NCI-H345 treated with DMSO at 0.1 percent for 48 hours (cell line): Measurements from ENCODE around the gene CNTNAP3.
"Not testable (repeated sequence)": the region's sequence is repeated elsewhere in the genome, so short reads cannot be mapped to it uniquely, and the experiment has no call there.

ENCODE experiments used
- DNase-seq: peaks from one replicate; lab custom pipeline; 2025; ENCODE audit not compliant: unreplicated experiment; lab: John Stamatoyannopoulos, UW

CNTNAP3 gene

GRCh38 chr9:39287980-39288379 is at the start of gene CNTNAP3:
Gene CNTNAP3 (minus strand): TSS chr9:39288167. CDS start chr9:39288064, 103 bp downstream.
- not testable (repeated sequence) for DNase-seq

- not testable (repeated sequence) for DNase-seq
Observed at GRCh38 chr9:39279995-39280394, 8.0 kb downstream of the CNTNAP3 start.

- not testable (repeated sequence) for DNase-seq
Observed at GRCh38 chr9:39242513-39242912, 45.5 kb downstream of the CNTNAP3 start.

- DNase-seq: not testable (repeated sequence)
Observed at GRCh38 chr9:39232130-39232991, 55.6 kb downstream of the CNTNAP3 start.

- not testable (repeated sequence) for DNase-seq
Observed at GRCh38 chr9:39215976-39216375, 72.0 kb downstream of the CNTNAP3 start.

GRCh38 chr9:39209773-39210172 is 78.2 kb downstream of the CNTNAP3 start:
- DNase-seq: not testable (repeated sequence)

- DNase-seq: not testable (repeated sequence)
Observed at GRCh38 chr9:39206643-39207042, 81.3 kb downstream of the CNTNAP3 start.

- not testable (repeated sequence) for DNase-seq
Observed at GRCh38 chr9:39205842-39206241, 82.1 kb downstream of the CNTNAP3 start.

GRCh38 chr9:39200412-39200811 is 87.6 kb downstream of the CNTNAP3 start:
- not testable (repeated sequence) for DNase-seq

GRCh38 chr9:39198000-39198709 is 89.8 kb downstream of the CNTNAP3 start:
- not testable (repeated sequence) for DNase-seq

- DNase-seq: not testable (repeated sequence)
Observed at GRCh38 chr9:39171370-39171769, 116.6 kb downstream of the CNTNAP3 start.

GRCh38 chr9:39157714-39158113 is 130.3 kb downstream of the CNTNAP3 start:
- not testable (repeated sequence) for DNase-seq

GRCh38 chr9:39132826-39133552 is 155.0 kb downstream of the CNTNAP3 start:
- not testable (repeated sequence) for DNase-seq

GRCh38 chr9:39121401-39121800 is 166.6 kb downstream of the CNTNAP3 start:
- DNase-seq: not testable (repeated sequence)

- DNase-seq: not testable (repeated sequence)
Observed at GRCh38 chr9:39111746-39112145, 176.2 kb downstream of the CNTNAP3 start.

- no peak for DNase-seq
Observed at GRCh38 chr9:39108145-39108544, 179.8 kb downstream of the CNTNAP3 start.

- not testable (repeated sequence) for DNase-seq
Observed at GRCh38 chr9:39097208-39097607, 190.8 kb downstream of the CNTNAP3 start.

GRCh38 chr9:39085311-39085710 is 202.7 kb downstream of the CNTNAP3 start:
- not testable (repeated sequence) for DNase-seq

GRCh38 chr9:39082574-39082973 is 205.4 kb downstream of the CNTNAP3 start:
- DNase-seq: not testable (repeated sequence)

GRCh38 chr9:39080081-39080480 is 207.9 kb downstream of the CNTNAP3 start:
- DNase-seq: not testable (repeated sequence)

GRCh38 chr9:39078621-39079256 is 209.2 kb downstream of the CNTNAP3 start:
- not testable (repeated sequence) for DNase-seq
